Measurements from ENCODE around the gene GJA9.
"Not testable (repeated sequence)": the region's sequence is repeated elsewhere in the genome, so short reads cannot be mapped to it uniquely, and the experiment has no call there.

Gene GJA9

DNA sequence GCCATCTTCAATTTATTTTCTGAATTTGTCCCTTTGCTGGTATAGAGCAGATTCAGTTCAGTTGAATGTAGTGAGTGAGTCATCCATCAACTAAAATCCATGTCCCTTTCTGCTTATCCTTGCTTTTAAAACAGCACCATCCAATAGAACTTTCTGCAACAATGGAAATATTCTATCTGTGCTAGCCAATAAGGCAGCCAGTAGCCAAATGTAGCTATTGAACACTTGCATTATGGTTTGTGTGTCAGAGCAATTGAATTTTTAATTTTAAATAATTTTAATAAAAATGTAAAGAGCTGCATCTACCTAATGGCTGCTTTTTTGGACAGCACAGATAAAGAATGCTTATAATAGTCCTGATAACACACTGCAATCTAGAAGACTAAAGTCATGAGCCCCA lies at the start of gene GJA9:
Gene GJA9, minus strand, starts transcription at position 101 of the 400 bp plus-strand sequence. CDS start 5,489 bp downstream, outside the sequence.
- no peak for DNase-seq (ENCODE audit: low spot score)

DNA sequence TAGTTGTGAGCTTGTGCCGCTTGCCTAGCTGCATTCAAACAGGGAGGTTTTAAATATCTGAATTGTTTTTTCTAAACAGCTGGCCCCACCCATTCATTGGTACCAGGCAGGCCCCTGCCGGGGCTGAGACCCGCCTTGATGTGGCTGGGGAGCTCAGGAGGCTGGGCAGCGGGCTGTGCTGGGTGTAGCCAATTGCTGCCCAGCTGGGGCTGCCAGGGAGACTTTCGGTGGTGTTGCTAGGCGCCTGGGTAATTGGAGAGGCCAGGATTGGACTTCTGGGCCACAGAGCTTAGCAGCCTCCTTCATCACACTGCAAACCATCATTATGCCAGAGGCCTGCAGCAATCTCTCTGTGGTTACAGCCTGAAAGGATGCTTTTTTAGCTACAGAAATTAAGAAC lies 48.1 kb upstream of the GJA9 start:
- DNase-seq (ENCODE audit: low spot score): peak; percentile 98

- DNase-seq (ENCODE audit: low spot score): no peak
Measured at GRCh38 chr1:38929054-38929453, 47.7 kb upstream of the GJA9 start.

DNA sequence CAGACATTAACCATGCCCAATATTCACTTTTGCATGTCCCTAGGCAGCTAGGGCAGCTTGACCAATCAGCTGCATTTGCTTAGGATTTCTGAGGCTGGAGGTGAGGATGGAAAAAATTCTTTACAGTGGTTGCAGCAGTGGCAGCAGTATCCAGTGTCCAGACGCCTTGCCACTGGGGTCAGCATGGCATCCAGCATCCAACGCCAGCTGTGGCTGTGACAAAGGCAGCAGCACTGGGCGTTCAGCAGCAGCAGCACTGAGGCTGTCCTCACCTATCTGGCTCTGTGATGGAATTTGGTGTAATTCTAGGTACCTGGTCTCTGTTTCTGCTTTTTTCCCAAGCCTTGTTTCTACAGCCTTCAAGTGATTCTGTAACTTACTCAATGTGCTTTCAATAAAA lies 44.7 kb upstream of the GJA9 start:
- peak; percentile 65 for DNase-seq (ENCODE audit: low spot score)

DNA sequence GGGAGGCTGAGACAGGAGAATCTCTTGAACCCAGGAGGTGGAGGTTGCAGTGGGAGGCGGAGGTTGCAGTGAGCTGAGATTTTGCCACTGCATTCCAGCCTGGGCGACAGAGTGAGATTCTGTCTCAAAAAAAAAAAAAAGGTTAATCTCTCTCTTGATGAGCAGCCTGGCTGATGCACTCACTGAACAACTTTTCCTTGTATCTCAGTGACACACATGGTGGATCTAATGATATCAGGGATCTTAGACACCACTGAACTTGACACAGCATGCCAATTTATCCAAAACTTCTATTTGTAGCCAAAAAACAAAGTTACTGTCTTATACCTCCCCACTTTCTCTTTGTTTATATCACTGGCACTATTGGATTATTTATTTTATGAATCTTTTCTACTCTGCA lies 44.0 kb upstream of the GJA9 start:
- no peak for DNase-seq (ENCODE audit: low spot score)

GRCh38 chr1:38923607-38924006 lies 42.2 kb upstream of the GJA9 start:
- DNase-seq (ENCODE audit: low spot score): no peak

GRCh38 chr1:38919130-38919529 lies 37.7 kb upstream of the GJA9 start:
- DNase-seq (ENCODE audit: low spot score): peak; percentile 89

GRCh38 chr1:38918568-38918967 lies 37.2 kb upstream of the GJA9 start:
- no peak for DNase-seq (ENCODE audit: low spot score)

GRCh38 chr1:38917772-38918171 lies 36.4 kb upstream of the GJA9 start:
- DNase-seq (ENCODE audit: low spot score): no peak

GRCh38 chr1:38917337-38917736 lies 36.0 kb upstream of the GJA9 start:
- DNase-seq (ENCODE audit: low spot score): no peak

- DNase-seq (ENCODE audit: low spot score): no peak
Measured at GRCh38 chr1:38915352-38915948, 34.1 kb upstream of the GJA9 start.

- DNase-seq (ENCODE audit: low spot score): not testable (repeated sequence)
Measured at GRCh38 chr1:38914908-38915307, 33.5 kb upstream of the GJA9 start.

- DNase-seq (ENCODE audit: low spot score): no peak
Measured at GRCh38 chr1:38908821-38909220, 27.4 kb upstream of the GJA9 start.

DNA sequence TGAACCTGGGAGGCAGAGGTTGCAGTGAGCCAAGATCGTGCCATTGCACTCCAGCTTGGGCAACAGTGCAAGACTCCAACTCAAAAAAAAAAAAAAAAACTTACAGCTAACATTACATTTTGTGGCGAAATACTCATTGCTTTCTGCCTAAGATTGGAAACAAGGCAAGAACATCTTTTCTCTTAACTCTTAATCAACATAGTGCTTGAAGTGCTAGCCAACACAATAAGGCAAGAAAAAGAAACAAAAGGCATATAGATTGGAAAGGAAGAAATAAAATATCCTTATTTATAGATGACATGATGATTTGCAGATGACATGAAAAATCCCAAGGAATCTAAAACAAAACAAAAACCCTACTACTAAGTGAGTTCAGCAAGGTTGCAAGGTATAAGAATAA lies 24.6 kb upstream of the GJA9 start:
- no peak for DNase-seq (ENCODE audit: low spot score)

GRCh38 chr1:38899560-38899959 lies 18.2 kb upstream of the GJA9 start:
- no peak for DNase-seq (ENCODE audit: low spot score)

- no peak for DNase-seq (ENCODE audit: low spot score)
Measured at GRCh38 chr1:38898653-38899230, 17.4 kb upstream of the GJA9 start.

GRCh38 chr1:38896169-38896568 lies 14.8 kb upstream of the GJA9 start:
- no peak for DNase-seq (ENCODE audit: low spot score)

DNA sequence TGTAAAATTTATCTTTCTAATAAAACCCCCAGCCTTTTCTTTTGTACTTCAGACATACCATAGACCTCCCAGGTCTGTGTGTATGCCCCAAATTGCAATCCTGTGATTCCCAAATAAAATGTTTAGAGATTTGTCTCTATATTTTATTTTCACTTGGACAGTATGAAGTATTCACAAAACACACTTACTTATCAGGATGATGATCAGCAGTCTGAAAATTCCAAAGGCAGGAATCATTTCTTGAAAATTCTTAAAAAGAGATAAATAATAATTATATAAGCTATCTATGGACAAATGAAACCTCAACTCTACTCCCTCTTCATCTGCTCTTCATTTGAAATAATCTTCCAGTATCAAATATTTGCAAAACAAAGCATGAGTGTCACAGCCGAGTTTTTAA lies 11.6 kb upstream of the GJA9 start:
- no peak for DNase-seq (ENCODE audit: low spot score)

DNA sequence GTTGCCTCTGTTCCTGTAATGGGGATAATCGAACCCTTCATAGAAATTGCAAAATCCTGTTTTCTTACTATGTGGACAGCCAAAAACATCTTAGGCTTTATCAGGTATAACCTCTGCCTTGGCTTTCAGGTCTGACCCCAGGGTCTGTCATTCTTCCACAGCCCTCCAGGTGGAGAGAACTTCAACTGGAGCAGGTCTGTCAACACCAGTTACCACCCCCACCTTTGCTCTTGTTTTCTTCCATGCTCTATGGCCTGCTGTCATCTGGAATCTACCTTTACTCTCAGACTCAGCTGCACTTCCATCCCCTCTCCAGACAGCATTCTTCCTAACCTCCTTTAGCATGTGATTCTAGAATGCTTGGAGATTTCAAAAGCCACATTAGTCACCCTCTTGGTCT lies 10.4 kb upstream of the GJA9 start:
- no peak for DNase-seq (ENCODE audit: low spot score)

GRCh38 chr1:38889589-38889988 lies 8.2 kb upstream of the GJA9 start:
- no peak for DNase-seq (ENCODE audit: low spot score)

- no peak for DNase-seq (ENCODE audit: low spot score)
Measured at GRCh38 chr1:38888423-38889333, 7.3 kb upstream of the GJA9 start.

GRCh38 chr1:38885092-38885491 lies 3.7 kb upstream of the GJA9 start:
- no peak for DNase-seq (ENCODE audit: low spot score)

DNA sequence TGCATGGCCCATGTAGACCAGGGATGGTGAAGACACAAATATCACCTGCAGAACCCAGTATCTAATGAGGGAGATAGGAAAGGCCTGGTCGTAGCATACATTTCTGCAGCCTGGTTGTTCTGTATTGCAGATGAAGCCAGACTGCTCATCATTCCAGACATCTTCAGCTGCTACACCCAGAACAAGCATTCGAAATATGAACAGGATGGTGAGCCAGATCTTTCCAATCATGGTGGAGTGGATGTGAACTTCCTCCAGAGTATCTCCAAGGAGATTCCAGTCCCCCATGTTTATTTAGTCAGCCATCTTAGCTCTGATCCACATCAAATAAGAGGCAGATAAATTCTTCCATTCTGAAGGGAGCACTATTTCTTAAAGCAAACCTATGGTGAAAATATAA lies 5.6 kb downstream of the GJA9 start:
- no peak for DNase-seq (ENCODE audit: low spot score)

Measured in globus pallidus (tissue), 1 donor.